CD4-positive, alpha-beta memory T cell (primary cell): ENCODE results near the gene MYOZ1. TPM values are rescaled to one million over a fixed set of nuclear protein-coding genes. Genes with fewer than 3 reads are reported as not detected.
A peak's percentile ranks its signal among the peaks of the same experiment; 100 is the strongest.
"Not testable (repeated sequence)": the region's sequence is repeated elsewhere in the genome, so short reads cannot be mapped to it uniquely, and the experiment has no call there.

Experiments
- CTCF ChIA-PET: fragments of 350-600 bp; sonication (Branson Sonifier 250); formaldehyde crosslinking; loops from one replicate; lab custom pipeline; 2021; ENCODE audit warnings: inconsistent platforms; ENCODE audit not compliant: partially characterized antibody; lab: Charles Lee
- POLR2A ChIA-PET: fragments of 350-600 bp; sonication (Branson Sonifier 250); formaldehyde crosslinking; loops from one replicate; lab custom pipeline; 2021; ENCODE audit not compliant: partially characterized antibody; lab: Charles Lee
- DNase-seq, 5 donors: peaks; one replicate each; pipeline versions ENCODE4 v3.0.0 to v3.0.0-alpha.2; 2020 to 2022; ENCODE audit warnings: mixed read lengths in 1 of 5
- H3K27ac ChIP-seq: one replicate; pipeline ENCODE4 v1.7.0; 2013; ENCODE audit warnings: low read depth, low read length
- H3K27me3 ChIP-seq: 2 replicates; pipeline ENCODE4 v1.7.0; 2013; ENCODE audit warnings: mild to moderate bottlenecking, low read length, moderate library complexity; ENCODE audit not compliant: insufficient read depth
- H3K36me3 ChIP-seq: 2 replicates; pipeline ENCODE4 v1.7.0; 2013; ENCODE audit warnings: mild to moderate bottlenecking, low read length, moderate library complexity; ENCODE audit not compliant: insufficient read depth
- H3K4me1 ChIP-seq: 2 replicates; pipeline ENCODE4 v1.7.0; 2013; ENCODE audit warnings: mild to moderate bottlenecking, low read length, moderate library complexity; ENCODE audit not compliant: insufficient read depth
- H3K4me3 ChIP-seq, 2 donors: one replicate each; pipeline ENCODE4 v1.7.0; 2013; ENCODE audit warnings: low read length in 2 of 2, mild to moderate bottlenecking in 1 of 2
- H3K9me3 ChIP-seq, 2 donors: one replicate each; pipeline ENCODE4 v1.7.0; 2013; ENCODE audit warnings: low read length in 2 of 2, control low read depth in 1 of 2; ENCODE audit not compliant: control insufficient read depth in 1 of 2
- H3K27ac Mint-ChIP-seq, 7 donors: one replicate each; pipeline ENCODE4 v1.8.0; 2020 to 2021; ENCODE audit warnings: mixed read lengths in 7 of 7, mild to moderate bottlenecking in 6 of 7, inconsistent platforms in 3 of 7, moderate library complexity in 3 of 7
- H3K27me3 Mint-ChIP-seq, 2 donors: one replicate each; pipeline ENCODE4 v1.8.0; 2020 to 2021; ENCODE audit warnings: mixed read lengths in 2 of 2
- H3K36me3 Mint-ChIP-seq, 2 donors: one replicate each; pipeline ENCODE4 v1.8.0; 2020 to 2021; ENCODE audit warnings: mixed read lengths in 2 of 2, inconsistent platforms in 1 of 2, mild to moderate bottlenecking in 1 of 2
- H3K4me1 Mint-ChIP-seq, 4 donors: one replicate each; pipeline ENCODE4 v1.8.0; 2020 to 2021; ENCODE audit warnings: mixed read lengths in 4 of 4, mild to moderate bottlenecking in 1 of 4
- H3K4me3 Mint-ChIP-seq, 8 donors: one replicate each; pipeline ENCODE4 v1.8.0; 2020 to 2021; ENCODE audit warnings: mixed read lengths in 8 of 8, mild to moderate bottlenecking in 7 of 8, moderate library complexity in 6 of 8, inconsistent platforms in 3 of 8
- H3K9me3 Mint-ChIP-seq, 8 donors: one replicate each; pipeline ENCODE4 v1.8.0; 2020 to 2021; ENCODE audit warnings: mixed read lengths in 8 of 8, mild to moderate bottlenecking in 5 of 8, inconsistent platforms in 3 of 8, moderate library complexity in 1 of 8
- intact Hi-C: fragments of 100-400 bp; cut with micrococcal nuclease; formaldehyde crosslinking; loops from one replicate; pipeline ENCODE4 v1.15.1; 2023
- polyA plus RNA-seq, 2 donors: library from polyadenylated mRNA; unstranded; fragments of 300-500 nt; fragmentation: Illumina TruSeq; gene quantifications; one replicate each; pipeline ENCODE4 v1.2.3, GENCODE V29; 2021
- total RNA-seq, 2 experiments: library from RNA; stranded (reverse); gene quantifications; one replicate each; pipeline ENCODE4 v1.2.3, GENCODE V29; 2021

Gene MYOZ1
- total RNA-seq (not detected), polyA plus RNA-seq (not detected)

- H3K36me3 Mint-ChIP-seq, result no peaks in the 10 kb centered on the region
- H3K4me3 Mint-ChIP-seq, result no peak within 1 kb of the TSS
- intact Hi-C loops, result no loop called here
- no peak within 1 kb of the TSS for H3K4me3 ChIP-seq
- H3K9me3 ChIP-seq, result no peaks in the 10 kb centered on the region
- no peaks in the 10 kb centered on the region for H3K4me1 ChIP-seq
- peaks cover 4 to 9% of the 10 kb centered on the region in 2 donors for H3K27me3 Mint-ChIP-seq
- H3K27me3 ChIP-seq, result no peaks in the 10 kb centered on the region
- DNase-seq, result no peak
- H3K27ac ChIP-seq, result no peak within 1 kb of the TSS
- POLR2A ChIA-PET, result no interaction called here
- H3K27ac Mint-ChIP-seq, result peak within 1 kb of the TSS in 1 of 7 donors; percentile 43
- no peaks in the 10 kb centered on the region for H3K9me3 Mint-ChIP-seq
- peaks cover 3 to 8% (median 7%) of the 10 kb centered on the region in 4 donors for H3K4me1 Mint-ChIP-seq
- CTCF ChIA-PET, result interaction anchor here (0.8 to 12.2 kb wide), 5 partner anchors 10 to 378 kb away, joined by 3 to 312 read pairs (median 3); no protein-coding TSS in a partner anchor
- no peaks in the 10 kb centered on the region for H3K36me3 ChIP-seq
Measured at GRCh38 chr10:73641328-73642060, at the start of gene MYOZ1. Gene MYOZ1 (minus strand): TSS chr10:73641474. CDS start chr10:73640017, 1,457 bp downstream.

GRCh38 chr10:73690755-73691154 is 49.5 kb upstream of the MYOZ1 start:
- H3K9me3 Mint-ChIP-seq, POLR2A ChIA-PET, CTCF ChIA-PET, H3K27me3 Mint-ChIP-seq, H3K9me3 ChIP-seq, H3K27me3 ChIP-seq, H3K4me1 ChIP-seq, H3K4me1 Mint-ChIP-seq, H3K27ac Mint-ChIP-seq, DNase-seq, H3K4me3 Mint-ChIP-seq, H3K36me3 ChIP-seq, intact Hi-C loops, H3K27ac ChIP-seq, H3K4me3 ChIP-seq: not testable (repeated sequence)
- H3K36me3 Mint-ChIP-seq, result peaks cover 11 to 20% of the 10 kb centered on the region in 2 donors

GRCh38 chr10:73689596-73689995 is 48.3 kb upstream of the MYOZ1 start:
- H3K36me3 ChIP-seq, H3K27ac ChIP-seq, H3K9me3 Mint-ChIP-seq, H3K9me3 ChIP-seq, H3K4me3 ChIP-seq, intact Hi-C loops, POLR2A ChIA-PET, CTCF ChIA-PET, H3K27ac Mint-ChIP-seq, H3K27me3 ChIP-seq, H3K4me1 ChIP-seq, H3K4me1 Mint-ChIP-seq, H3K4me3 Mint-ChIP-seq, DNase-seq, H3K27me3 Mint-ChIP-seq: not testable (repeated sequence)
- H3K36me3 Mint-ChIP-seq, result peaks cover 13 to 22% of the 10 kb centered on the region in 2 donors

GRCh38 chr10:73687641-73688040 is 46.4 kb upstream of the MYOZ1 start:
- H3K4me1 Mint-ChIP-seq, POLR2A ChIA-PET, H3K27me3 Mint-ChIP-seq, H3K36me3 ChIP-seq, H3K27ac ChIP-seq, H3K4me1 ChIP-seq, DNase-seq, H3K9me3 ChIP-seq, CTCF ChIA-PET, H3K4me3 ChIP-seq, H3K4me3 Mint-ChIP-seq, H3K9me3 Mint-ChIP-seq, H3K27me3 ChIP-seq, intact Hi-C loops: not testable (repeated sequence)
- Mint-ChIP-seq H3K36me3 (peaks cover 13 to 21% of the 10 kb centered on the region in 2 donors), H3K27ac (peak overlapping the region in 1 of 7 donors; percentile 41)

GRCh38 chr10:73674546-73674945 is 33.3 kb upstream of the MYOZ1 start:
- H3K4me1 Mint-ChIP-seq, H3K27me3 ChIP-seq, intact Hi-C loops, H3K27ac Mint-ChIP-seq, POLR2A ChIA-PET, CTCF ChIA-PET, H3K27ac ChIP-seq, H3K27me3 Mint-ChIP-seq, H3K4me3 ChIP-seq, H3K36me3 ChIP-seq, H3K9me3 Mint-ChIP-seq, DNase-seq, H3K4me1 ChIP-seq, H3K9me3 ChIP-seq, H3K4me3 Mint-ChIP-seq, H3K36me3 Mint-ChIP-seq: not testable (repeated sequence)

GRCh38 chr10:73668378-73668777 is 27.1 kb upstream of the MYOZ1 start:
- H3K36me3 ChIP-seq, H3K4me3 Mint-ChIP-seq, POLR2A ChIA-PET, H3K4me1 ChIP-seq, H3K36me3 Mint-ChIP-seq, H3K4me3 ChIP-seq, H3K9me3 ChIP-seq, intact Hi-C loops, DNase-seq, CTCF ChIA-PET, H3K27ac Mint-ChIP-seq, H3K27me3 ChIP-seq, H3K9me3 Mint-ChIP-seq, H3K27ac ChIP-seq, H3K4me1 Mint-ChIP-seq, H3K27me3 Mint-ChIP-seq: not testable (repeated sequence)

- POLR2A ChIA-PET, H3K9me3 ChIP-seq, H3K4me1 ChIP-seq, H3K36me3 Mint-ChIP-seq, H3K36me3 ChIP-seq, H3K9me3 Mint-ChIP-seq, H3K4me3 Mint-ChIP-seq, H3K27me3 ChIP-seq, intact Hi-C loops, H3K27ac ChIP-seq, CTCF ChIA-PET, DNase-seq, H3K27ac Mint-ChIP-seq, H3K4me3 ChIP-seq, H3K4me1 Mint-ChIP-seq, H3K27me3 Mint-ChIP-seq: not testable (repeated sequence)
Measured at GRCh38 chr10:73666153-73666809, 25.0 kb upstream of the MYOZ1 start.
